Measurements from ENCODE around the gene CSGALNACT2. TPM values are rescaled to one million over a fixed set of nuclear protein-coding genes. Genes with fewer than 3 reads are reported as not detected.
A peak's percentile ranks its signal among the peaks of the same experiment; 100 is the strongest.

Gene CSGALNACT2
- total RNA-seq, 1 experiment from 2014 or later = 4.1 TPM

- peak; percentile 22 for DNase-seq (ENCODE audit: low read depth)
Observed at GRCh38 chr10:43202657-43203447, 64.6 kb downstream of the CSGALNACT2 start.

- no peak for DNase-seq (ENCODE audit: low read depth)
Observed at GRCh38 chr10:43203448-43204041, 65.3 kb downstream of the CSGALNACT2 start.

GRCh38 chr10:43204042-43204942, 66.0 kb downstream of the CSGALNACT2 start:
- no peak for DNase-seq (ENCODE audit: low read depth)

GRCh38 chr10:43204943-43205671, 66.9 kb downstream of the CSGALNACT2 start:
- peak; percentile 67 for DNase-seq (ENCODE audit: low read depth)

- DNase-seq (ENCODE audit: low read depth) = no peak
Observed at GRCh38 chr10:43205681-43206390, 67.6 kb downstream of the CSGALNACT2 start.

- no peak for DNase-seq (ENCODE audit: low read depth)
Observed at GRCh38 chr10:43206391-43207235, 68.4 kb downstream of the CSGALNACT2 start.

GRCh38 chr10:43208147-43209073, 70.2 kb downstream of the CSGALNACT2 start:
- no peak for DNase-seq (ENCODE audit: low read depth)

- DNase-seq (ENCODE audit: low read depth) = no peak
Observed at GRCh38 chr10:43209074-43209455, 70.8 kb downstream of the CSGALNACT2 start.

GRCh38 chr10:43209651-43210141, 71.5 kb downstream of the CSGALNACT2 start:
- DNase-seq (ENCODE audit: low read depth) = no peak

- no peak for DNase-seq (ENCODE audit: low read depth)
Observed at GRCh38 chr10:43210556-43210955, 72.3 kb downstream of the CSGALNACT2 start.

- DNase-seq (ENCODE audit: low read depth) = peak; percentile 27
Observed at GRCh38 chr10:43211030-43211429, 72.8 kb downstream of the CSGALNACT2 start.

- no peak for DNase-seq (ENCODE audit: low read depth)
Observed at GRCh38 chr10:43211431-43212042, 73.3 kb downstream of the CSGALNACT2 start.

- DNase-seq (ENCODE audit: low read depth) = no peak
Observed at GRCh38 chr10:43212043-43212721, 73.9 kb downstream of the CSGALNACT2 start.

GRCh38 chr10:43214071-43214955, 76.1 kb downstream of the CSGALNACT2 start:
- DNase-seq (ENCODE audit: low read depth) = peak; percentile 33

GRCh38 chr10:43214956-43215561, 76.8 kb downstream of the CSGALNACT2 start:
- DNase-seq (ENCODE audit: low read depth) = no peak

- DNase-seq (ENCODE audit: low read depth) = no peak
Observed at GRCh38 chr10:43215758-43216455, 77.7 kb downstream of the CSGALNACT2 start.

Measured in Daoy (cell line).